SK-N-MC (cell line): ENCODE data around the gene MAP2K7.

ENCODE experiments used
- EZH2 ChIP-seq: fragments of 200-600 bp; sonication (generic); IDR thresholded peaks from one replicate; pipeline ENCODE4 v1.6.1; 2017; ENCODE audit warnings: antibody characterized with exemption
- FOXP2 ChIP-seq: optimal IDR thresholded peaks from 2 replicates; pipeline ENCODE3; 2011; ENCODE audit warnings: mild to moderate bottlenecking, moderate library complexity; ENCODE audit not compliant: insufficient read depth; ENCODE audit errors: extremely low read length, control extremely low read depth
- POLR2AphosphoS5 ChIP-seq: IDR thresholded peaks from 2 replicates; pipeline ENCODE4 v1.6.1; 2012; ENCODE audit warnings: mild to moderate bottlenecking, low read depth, low read length, borderline replicate concordance

- no peak for TF ChIP-seq POLR2AphosphoS5
- TF ChIP-seq EZH2 = no peak
- no peak for TF ChIP-seq FOXP2
Observed at GRCh38 chr19:7900931-7901330, 2.7 kb upstream of the MAP2K7 start.
